NCI-H1105 (cell line): ENCODE measurements around the gene ARPIN.
"Not testable (repeated sequence)": the region's sequence is repeated elsewhere in the genome, so short reads cannot be mapped to it uniquely, and the experiment has no call there.

Experiments
- DNase-seq: peaks from one replicate; lab custom pipeline; 2025; lab: John Stamatoyannopoulos, UW

ARPIN gene

DNA sequence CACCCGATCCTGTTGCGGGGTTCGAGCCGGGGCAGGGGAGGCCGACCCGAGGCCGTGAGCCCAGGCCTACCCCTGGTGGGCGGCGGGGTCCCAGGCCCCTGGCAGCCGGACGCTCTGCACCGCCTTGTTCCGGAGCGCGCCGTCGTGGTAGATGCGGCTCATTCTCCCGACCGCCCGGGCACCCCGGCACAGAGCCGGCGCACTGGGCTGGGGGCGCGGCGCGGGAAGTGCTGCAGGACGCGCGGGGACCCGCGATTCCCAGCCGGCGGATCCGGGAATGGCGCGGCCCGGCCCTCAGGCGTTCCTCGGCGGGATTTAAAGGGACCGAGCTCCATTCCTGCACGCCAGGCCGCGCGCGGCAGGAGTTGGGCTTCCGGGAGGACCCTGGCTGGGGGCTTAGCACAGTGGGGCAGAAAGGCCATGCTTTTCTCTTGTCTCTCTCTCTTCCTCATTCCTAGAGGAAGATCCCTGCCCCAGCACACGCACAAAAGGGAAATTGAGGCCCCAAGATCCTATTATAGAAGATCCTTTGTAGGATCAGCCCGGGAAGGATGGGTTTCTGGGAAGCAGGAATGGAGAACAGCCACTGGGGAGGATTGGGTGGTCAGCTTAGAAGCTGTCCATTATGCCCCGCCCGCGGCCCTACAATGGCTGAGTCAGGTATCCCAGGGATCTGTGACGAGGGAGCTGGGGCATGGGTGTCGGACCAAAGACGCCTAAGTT, at the start of gene ARPIN:
ARPIN (minus strand) TSS at position 279 of the 723 bp plus-strand sequence; CDS start at position 162, 117 bp downstream.
- no peak for DNase-seq

DNA sequence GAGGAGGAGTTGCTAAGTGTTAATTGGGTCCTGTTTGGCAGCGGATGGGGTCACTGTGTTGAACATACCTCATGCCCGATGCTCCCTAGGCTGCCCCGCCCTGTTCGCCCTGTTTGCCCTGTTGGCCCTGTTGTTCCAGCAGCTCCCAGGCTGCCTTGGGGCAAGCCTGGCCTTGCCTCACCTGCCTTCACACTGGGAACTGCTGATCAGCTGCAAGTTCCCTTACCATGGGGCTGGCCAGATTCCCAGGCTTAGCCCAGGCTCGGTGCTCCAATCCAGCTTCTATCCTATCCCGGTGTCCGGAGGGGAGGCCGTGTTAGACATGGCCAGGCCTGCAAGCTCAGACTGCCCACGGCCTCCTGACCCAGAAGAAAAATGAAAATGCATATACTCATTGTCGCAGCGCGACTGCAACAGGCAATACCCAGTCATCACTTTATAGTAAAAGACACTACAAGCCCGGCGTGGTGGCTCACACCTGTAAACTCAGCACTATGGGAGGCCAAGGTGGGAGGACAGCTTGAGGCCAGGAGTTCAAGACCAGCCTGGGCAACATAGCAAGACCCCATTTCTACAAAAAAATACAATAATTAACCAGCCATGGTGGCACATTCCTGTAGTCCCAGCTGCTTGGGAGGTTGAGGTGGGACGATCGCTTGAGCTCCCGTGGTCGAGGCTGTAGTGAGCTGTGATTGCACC, 45.5 kb upstream of the ARPIN start:
- DNase-seq: no peak

DNA sequence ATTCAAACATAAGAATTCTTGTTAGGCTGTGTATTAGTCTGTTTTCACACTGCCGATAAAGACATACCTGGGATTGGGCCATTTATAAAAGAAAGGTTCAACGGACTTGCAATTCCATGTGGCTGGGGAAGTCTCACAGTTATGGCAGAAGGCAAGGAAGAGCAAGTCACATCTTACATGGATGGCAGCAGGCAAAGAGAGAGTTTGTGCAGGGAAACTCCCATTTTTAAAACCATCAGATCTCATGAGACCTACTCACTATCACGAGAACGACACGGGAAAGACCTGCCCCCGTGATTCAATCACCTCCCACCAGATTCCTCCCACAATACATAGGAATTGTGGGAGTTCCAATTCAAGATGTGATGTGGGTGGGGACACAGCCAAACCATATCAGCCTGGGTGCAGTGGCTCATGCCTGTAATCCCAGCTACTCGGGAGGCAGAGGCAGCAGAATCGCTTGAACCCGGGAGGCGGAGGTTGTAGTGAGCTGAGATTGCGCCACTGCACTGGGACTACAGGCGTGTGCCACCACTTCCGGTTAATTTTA, 42.8 kb upstream of the ARPIN start:
- DNase-seq: not testable (repeated sequence)

DNA sequence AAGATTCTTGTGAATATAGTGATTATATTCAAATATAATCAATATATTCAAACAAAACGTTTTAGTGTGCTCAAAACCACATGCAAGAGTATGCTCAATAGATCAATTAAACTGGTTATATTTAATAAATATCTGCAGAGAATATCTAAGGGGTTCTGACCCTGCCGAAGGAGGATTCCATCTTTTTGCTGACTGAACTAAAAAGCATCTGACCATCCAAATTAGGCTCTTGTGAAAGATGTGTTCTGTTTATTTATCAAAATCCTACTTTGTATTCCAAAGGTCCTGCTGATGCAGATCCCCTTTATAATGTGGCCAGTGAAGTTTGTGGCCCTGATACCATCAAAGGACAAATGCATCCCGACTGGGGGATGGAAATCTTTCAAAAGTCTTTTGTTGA, 41.8 kb upstream of the ARPIN start:
- no peak for DNase-seq

DNA sequence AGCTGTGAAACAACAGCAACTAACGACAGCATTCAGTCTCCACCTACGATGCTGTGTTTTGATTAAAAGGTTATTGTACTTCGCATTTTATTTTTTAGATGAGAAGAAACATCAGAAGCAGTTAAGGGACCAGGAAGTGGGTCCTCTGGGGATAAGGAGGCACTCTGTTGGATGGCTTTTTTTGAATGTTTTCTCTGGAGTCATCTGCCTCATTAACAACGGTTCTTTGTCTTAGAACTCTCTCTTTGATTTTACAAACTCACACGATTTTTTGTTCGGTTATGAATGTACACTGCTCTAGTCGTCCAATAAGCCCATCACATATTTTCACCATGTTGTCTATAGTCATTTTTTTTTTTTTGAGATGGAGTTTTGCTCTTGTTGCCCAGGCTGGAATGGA, 36.0 kb upstream of the ARPIN start:
- DNase-seq: no peak

DNA sequence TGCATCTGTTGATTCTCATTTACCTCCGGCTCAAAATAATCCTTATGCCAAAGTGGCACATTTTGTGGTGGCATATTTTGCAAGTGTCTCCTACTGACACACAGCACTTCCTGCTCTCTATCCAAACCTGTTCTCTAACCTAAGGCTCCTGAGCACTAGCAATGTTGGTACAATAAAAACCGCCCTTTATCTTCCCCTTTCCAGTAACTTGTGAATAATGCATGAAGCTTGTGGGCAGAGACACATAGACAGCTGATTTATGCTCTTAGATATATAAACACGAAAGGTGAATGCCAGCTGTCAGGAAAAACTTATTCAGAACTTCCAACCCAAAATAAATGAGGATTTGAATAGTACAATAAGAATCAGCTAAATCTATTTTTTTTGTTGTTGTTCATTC, 34.6 kb upstream of the ARPIN start:
- DNase-seq: no peak

DNA sequence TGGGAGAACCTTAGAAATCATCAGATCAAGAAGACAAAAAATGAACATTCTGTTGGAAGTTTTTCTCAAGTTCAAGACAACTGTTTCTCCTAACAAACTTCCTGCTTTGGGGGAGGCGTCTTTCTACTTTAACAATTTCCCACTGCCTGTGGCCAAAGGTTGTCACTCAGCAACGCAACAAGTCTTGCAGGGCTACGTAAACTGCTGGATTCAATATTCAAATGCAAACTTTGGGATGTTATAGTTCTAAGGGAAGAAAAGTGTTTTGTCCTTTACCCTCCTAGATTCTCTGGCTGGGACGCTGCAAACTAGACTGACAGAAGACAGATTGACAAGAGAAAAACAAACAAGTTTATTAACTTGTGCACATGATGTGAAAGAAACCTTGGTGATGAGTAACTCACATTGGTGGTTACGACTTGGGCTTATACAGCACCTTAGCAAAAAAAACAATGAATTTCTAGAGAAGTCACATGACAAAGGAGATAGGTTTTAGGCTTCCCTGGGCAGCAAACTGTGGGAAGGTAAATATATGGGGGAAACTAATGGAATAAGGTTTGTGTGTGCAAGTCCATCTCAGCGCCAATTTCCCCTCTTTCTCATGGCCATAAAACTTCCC, 34.0 kb upstream of the ARPIN start:
- no peak for DNase-seq

DNA sequence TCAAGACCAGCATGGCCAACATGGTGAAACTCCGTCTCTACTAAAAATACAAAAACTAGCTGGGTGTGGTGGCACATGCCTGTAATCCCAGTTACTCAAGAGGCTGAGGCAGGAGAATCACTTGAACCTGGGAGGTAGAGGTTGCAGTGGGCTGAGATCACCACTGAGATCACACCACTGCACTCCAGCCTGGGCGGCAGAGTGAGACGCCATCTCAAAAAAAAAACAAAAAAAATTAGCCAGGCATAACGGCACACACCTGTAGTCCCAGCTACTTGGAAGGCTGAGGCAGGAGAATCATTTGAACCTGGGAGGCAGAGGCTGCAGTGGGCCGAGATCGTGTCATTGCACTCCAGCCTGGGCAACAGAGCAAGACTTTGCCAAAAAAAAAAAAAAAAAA, 31.0 kb upstream of the ARPIN start:
- not testable (repeated sequence) for DNase-seq

DNA sequence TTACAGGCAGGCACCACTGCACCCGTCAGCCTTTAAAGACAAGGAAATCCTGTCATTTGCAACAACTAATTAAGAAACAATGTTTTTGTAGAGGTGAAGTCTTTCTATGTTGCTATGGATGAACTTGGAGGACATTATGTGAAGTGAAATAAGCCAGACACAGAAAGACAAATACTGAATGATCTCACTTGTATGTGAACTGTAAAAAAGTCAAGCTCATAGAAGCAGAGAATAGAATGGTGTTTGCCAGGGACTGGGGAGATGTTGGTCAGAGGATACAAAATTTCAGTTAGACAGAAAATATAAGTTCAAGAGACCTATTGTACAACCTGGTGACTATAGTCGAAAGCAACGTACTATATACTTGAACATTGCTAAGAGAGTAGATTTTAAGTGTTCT, 27.2 kb upstream of the ARPIN start:
- DNase-seq: no peak

DNA sequence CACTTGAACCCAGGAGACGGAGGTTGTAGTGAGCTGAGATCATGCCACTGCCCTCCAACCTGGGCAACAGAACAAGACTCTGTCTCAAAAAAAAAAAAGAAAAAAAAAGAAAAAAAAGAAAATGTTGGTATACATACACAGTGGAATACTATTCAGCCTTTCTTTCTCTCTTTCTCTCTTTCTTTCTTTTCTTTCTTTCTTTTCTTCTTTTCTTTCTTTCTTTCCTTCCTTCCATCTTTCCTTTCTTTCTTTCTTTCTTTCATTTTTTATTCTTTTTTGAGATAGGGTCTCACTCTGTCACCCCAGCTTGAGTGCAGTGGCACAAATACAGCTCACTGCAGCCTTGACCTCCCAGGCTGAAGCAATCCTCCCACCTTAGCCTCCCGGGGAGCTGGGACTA, 26.6 kb upstream of the ARPIN start:
- DNase-seq: not testable (repeated sequence)

DNA sequence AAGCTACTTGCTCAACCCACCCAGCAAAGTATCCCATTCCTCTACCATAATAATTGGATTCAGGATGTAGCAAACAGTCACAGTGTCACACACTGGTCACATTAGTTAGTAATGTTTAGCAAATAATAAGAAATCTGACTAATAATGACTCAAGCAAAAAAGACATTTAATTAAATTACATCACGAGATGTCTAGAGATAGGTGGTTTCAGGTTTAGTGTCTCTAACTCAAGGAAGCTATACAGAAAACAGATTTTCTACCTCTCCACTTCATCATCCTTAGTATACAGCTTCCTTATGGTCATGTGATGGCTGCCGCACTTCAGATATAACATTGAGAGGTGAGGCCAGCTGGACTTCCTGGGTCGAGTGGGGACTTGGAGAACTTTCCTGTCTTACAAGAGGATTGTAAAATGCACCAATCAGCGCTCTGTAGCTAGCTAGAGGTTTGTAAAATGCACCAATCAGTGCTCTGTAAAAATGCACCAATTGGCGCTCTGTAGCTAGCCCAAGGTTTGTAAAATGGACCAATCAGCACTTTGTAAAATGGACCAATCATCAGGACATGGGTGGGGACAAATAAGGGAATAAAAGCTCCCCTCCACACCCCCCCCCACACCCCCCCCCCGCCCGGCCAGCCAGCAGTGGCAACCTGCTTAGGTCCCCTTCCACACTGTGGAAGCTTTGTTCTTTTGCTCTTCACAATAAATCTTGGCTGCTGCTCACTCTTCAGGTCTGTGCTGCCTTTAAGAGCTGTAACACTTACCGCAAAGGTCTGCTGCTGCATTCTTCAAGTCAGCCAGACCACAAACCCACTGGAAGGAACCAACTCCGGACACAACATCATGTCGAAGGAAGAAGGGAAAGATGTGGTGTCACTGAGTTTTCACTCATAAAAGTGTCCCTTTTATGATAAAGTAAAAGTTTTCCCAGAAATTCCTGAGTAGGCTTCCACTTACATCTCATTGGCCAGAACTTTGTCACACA, 24.9 kb upstream of the ARPIN start:
- DNase-seq: no peak

DNA sequence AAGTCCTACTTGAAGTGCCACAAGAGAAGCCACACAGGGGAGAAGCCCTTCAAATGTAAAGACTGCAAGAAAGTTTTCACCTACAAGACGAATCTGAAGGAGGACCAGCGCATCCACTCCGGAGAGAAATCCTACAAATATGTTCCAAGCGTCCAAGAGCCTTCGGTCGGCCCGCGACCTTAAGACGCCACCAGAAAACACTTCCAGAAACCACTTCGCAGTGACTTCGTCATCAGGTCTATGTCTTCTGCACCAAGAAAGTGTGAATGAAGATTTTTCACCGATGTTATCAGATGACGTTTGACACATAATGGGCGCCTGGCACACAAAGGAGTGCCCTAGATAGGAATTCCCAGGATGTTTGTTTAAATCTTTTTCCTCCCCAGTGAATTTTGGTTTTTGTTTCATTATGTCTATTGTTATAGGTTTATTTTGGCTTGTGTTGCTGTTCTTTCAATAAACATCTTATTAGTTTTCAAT, 24.1 kb upstream of the ARPIN start:
- no peak for DNase-seq

DNA sequence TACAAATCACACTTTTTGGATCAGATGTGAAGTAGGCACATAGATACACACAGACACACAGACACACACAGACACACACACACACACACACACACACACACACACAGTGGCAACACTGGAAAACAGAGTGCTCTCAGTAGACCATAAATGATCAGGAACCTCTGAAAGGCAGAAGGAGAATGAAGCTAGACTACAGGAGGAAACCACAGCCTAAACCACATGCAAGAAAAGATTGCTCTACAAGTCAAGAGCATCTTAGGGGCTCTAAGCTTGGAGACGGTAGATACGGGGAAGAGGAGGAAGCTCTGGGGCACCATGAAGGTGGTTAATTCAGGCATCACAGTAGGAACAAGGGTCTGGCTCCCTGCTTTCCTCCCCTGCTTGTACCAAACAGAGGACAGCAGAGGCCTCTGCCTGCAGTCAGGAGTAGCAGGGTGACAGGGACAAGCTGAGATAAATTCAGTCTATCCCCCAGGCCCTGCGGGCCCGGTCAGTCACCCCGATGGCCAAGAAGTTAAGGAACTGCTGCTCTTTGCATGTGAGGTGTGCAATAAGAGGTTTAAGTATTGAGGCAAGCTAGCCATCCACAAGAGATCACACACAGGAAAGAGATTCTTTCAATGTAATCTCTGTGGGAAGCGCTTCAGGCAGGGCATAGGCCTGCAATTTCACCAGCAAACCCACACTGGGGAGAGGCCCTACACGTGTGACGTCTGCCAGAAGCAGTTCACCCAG, 23.5 kb upstream of the ARPIN start:
- DNase-seq: no peak

DNA sequence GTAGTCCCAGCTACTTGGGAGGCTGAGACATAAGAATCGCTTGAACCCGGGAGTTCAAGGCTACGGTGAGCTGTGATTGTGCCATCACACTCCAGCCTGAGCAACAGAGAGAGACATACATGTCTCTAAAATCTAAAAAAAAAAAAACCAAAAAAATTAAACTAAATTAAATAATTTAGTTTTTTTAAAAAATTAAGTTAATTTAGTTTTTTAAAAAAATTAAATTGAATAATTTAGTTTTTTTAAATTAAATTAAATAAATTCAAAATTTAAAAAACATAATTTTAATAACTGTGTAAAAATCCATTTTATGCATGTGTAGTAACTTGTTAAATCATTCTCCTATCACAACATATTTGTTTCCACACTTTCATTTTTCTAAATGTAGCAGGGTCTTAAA, 20.1 kb upstream of the ARPIN start:
- no peak for DNase-seq

DNA sequence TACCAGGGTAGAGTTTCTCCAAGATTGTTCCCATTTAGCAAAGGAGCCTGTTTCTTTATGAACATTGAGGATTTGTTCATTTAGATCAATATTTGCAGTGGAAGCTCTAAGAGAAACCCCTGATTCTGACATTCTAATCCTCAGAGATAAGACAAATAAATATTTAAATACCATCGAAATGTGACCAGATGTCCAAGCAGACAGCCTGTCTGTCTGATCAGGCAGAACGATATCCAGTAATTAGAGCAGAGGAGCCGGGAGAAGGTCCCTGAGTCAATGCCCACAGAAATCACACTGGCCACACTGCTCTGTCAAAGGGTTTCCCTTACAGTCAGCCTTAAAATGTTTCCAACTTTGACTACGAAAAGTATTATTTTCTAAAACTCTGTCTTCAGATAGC, 15.7 kb upstream of the ARPIN start:
- DNase-seq: no peak

DNA sequence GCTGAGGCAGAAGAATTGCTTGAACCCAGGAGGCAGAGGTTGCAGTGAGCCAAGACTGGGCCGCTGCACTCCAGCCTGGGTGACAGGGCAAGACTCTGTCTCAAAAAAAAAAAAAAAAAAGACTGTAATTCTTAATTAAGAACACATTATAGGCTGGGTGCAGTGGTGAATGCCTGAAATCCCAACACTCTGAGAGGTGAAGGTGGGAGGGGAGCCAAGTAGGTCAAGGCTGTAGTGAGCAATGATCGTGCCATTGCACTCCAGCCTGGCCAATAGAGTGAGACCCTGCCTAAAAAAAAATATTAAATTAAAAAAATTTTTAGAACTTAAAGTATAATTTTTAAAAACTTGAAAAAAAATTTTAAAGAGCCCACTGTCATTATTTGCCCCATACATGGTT, 13.4 kb upstream of the ARPIN start:
- DNase-seq: no peak

DNA sequence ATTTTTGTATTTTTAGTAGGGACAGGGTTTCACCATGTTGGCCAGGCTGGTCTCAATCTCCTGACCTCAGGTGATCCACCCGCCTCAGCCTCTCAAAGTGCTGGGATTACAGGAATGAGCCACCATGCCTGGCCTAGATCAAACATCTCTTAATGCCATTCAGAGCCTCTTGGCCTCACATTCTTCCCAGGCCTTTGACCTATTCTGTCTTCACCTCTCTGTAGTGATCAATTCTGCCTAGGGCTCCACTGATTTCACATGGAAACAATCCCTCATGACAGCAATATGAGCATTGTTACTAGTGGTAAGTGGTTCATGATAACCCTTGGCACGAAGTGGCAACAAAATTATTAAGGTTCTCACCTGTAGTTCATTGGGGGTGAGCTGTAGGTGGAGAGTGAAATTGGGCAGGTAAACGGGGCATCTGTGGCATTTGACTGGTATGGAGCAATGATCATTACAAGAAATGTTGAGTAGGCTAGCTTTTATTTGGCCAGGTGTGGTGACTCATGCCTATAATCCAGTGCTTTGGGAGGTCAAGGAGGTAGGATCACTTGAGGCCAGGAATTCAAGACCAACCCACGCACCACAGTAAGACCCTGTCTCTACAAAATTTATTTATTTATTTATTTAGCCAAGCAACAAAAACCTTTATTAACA, 4.8 kb upstream of the ARPIN start:
- DNase-seq: no peak

DNA sequence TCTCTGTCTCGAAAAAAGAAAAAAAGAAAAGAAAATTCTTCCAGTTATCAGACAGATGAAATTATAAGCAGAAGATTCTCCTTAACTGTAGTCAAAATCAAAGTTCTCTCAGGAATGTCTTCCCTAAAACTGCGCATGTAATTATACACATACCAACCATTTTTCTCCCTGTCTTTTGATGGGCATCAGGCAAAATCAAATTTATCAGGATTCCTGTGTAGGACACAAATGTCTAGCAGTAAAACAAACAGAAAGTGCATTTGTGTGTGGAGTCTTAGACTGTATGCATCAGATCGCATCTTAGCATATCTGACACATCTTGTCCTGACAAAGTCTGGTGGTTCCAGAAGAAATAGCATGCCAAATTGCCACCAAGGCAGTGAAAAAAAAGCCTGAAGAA, 3.9 kb upstream of the ARPIN start:
- DNase-seq: no peak

DNA sequence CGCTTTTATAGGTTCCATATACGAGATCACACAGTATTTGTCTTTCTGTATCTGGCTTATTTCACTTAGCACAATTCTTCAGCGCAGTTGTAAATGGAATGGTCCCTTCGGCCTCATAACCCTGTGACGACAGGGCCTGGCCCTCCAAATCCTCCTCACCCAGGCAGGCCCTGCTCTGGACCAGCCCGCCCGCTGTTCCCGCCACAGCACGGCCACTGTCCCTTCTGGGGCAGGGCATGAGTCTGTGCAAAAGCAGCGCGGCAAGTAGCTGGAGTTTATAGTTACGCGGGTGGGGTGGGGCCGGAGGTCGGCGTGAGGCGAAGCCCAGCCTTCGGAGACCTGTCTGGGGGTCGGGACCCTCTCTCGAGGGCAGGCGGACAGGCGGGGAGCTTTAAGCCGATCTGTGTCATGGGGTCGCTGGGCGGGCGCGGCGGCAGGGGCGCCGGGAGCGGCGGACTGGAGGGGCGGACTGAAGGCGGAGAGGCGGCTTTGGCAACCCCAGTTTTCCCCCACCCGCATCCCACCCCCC, 543 bp downstream of the ARPIN start:
- DNase-seq: no peak
